Measurements from ENCODE around the gene PLCB1. TPM values are rescaled to one million over a fixed set of nuclear protein-coding genes. Genes with fewer than 3 reads are reported as not detected.
A peak's percentile ranks its signal among the peaks of the same experiment; 100 is the strongest.

Gene PLCB1
- total RNA-seq, 1 experiment from 2014 or later: 11.3 TPM

GRCh38 chr20:8646033-8646441, 514.0 kb downstream of the PLCB1 start:
- Mint-ChIP-seq H3K36me3 (peaks cover 26% of the 10 kb centered on the region), H3K27ac (no peak overlapping the region), H3K4me1 (peaks cover 3% of the 10 kb centered on the region; the same call in 1 of the 2 replicates), H3K9me3 (peaks cover 22% of the 10 kb centered on the region), H3K27me3 (ENCODE audit: low read depth) (no peaks in the 10 kb centered on the region), H3K4me3 (no peak overlapping the region)
- no peak for ATAC-seq
- TF ChIP-seq ESRRA (CRISPR knock-in tag; IDR thresholded peaks at IDR 0.05; ENCODE audit: borderline replicate concordance) (no peak), MLX (CRISPR knock-in tag; IDR thresholded peaks at IDR 0.05) (no peak), MYBL2 (CRISPR knock-in tag; IDR thresholded peaks at IDR 0.05) (no peak)
- no peak for DNase-seq (ENCODE audit: low spot score)
- CTCF ChIA-PET: no interaction called here
- POLR2A ChIA-PET: no interaction called here

DNA sequence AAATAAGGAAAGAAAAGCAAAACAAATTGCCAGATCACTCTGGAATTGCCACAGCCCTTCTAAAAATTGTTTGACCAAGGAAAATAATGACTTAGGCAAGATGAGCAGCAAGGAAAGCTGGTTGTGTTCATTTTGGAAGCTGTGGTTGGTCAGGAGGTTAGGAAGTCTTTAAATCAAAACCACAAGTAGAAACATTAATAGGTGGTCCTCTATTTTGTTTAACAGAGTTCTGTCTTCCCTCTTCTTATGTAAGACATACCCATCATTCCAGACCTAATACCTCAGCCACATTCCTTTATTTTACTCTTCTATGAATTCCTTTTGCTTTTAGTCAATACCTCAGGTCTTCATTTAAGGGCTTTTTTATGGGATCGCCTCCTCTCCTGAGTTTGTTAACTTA, 514.6 kb downstream of the PLCB1 start:
- Mint-ChIP-seq H3K9me3 (peaks cover 23% of the 10 kb centered on the region), H3K4me3 (no peak overlapping the region), H3K4me1 (peaks cover 3% of the 10 kb centered on the region; the same call in 1 of the 2 replicates), H3K27me3 (ENCODE audit: low read depth) (no peaks in the 10 kb centered on the region), H3K36me3 (peaks cover 27% of the 10 kb centered on the region), H3K27ac (0 out of 2 replicates have a peak overlapping the region, but pooled peaks have one; percentile 58)
- CTCF ChIA-PET: no interaction called here
- TF ChIP-seq NR2C2 (CRISPR knock-in tag; IDR thresholded peaks at IDR 0.05) (no peak), ZNF671 (CRISPR knock-in tag; IDR thresholded peaks at IDR 0.05) (no peak), RELA (CRISPR knock-in tag; IDR thresholded peaks at IDR 0.05; ENCODE audit: borderline replicate concordance) (no peak), ZNF219 (CRISPR knock-in tag; IDR thresholded peaks at IDR 0.05; ENCODE audit: borderline replicate concordance) (no peak), TEAD4 (CRISPR knock-in tag; IDR thresholded peaks at IDR 0.05) (no peak), ZNF396 (CRISPR knock-in tag; IDR thresholded peaks at IDR 0.05; ENCODE audit: borderline replicate concordance) (no peak), ZNF423 (CRISPR knock-in tag; IDR thresholded peaks at IDR 0.05) (no peak), TP53 (CRISPR knock-in tag; IDR thresholded peaks at IDR 0.05) (no peak), GABPB1 (CRISPR knock-in tag; IDR thresholded peaks at IDR 0.05) (no peak), GTF2I (CRISPR knock-in tag; conservative IDR thresholded peaks at IDR 0.05) (no peak), ARID4B (CRISPR knock-in tag; IDR thresholded peaks at IDR 0.05; ENCODE audit: borderline replicate concordance) (no peak), ZNF532 (CRISPR knock-in tag; IDR thresholded peaks at IDR 0.05; ENCODE audit: borderline replicate concordance) (no peak)
- TF ChIP-seq, protein P1, sequence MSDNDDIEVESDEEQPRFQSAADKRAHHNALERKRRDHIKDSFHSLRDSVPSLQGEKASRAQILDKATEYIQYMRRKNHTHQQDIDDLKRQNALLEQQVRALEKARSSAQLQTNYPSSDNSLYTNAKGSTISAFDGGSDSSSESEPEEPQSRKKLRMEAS (CRISPR knock-in tag; IDR thresholded peaks at IDR 0.05): no peak
- TF ChIP-seq, protein P2, sequence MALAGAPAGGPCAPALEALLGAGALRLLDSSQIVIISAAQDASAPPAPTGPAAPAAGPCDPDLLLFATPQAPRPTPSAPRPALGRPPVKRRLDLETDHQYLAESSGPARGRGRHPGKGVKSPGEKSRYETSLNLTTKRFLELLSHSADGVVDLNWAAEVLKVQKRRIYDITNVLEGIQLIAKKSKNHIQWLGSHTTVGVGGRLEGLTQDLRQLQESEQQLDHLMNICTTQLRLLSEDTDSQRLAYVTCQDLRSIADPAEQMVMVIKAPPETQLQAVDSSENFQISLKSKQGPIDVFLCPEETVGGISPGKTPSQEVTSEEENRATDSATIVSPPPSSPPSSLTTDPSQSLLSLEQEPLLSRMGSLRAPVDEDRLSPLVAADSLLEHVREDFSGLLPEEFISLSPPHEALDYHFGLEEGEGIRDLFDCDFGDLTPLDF (CRISPR knock-in tag; IDR thresholded peaks at IDR 0.05): no peak
- POLR2A ChIA-PET: no interaction called here
- no peak for ATAC-seq
- DNase-seq (ENCODE audit: low spot score): no peak

All from WTC11 (cell line).